Measurements from ENCODE around the gene CHN2. TPM values are rescaled to one million over a fixed set of nuclear protein-coding genes. Genes with fewer than 3 reads are reported as not detected.

CHN2 gene
- polyA plus RNA-seq, 1 of the 3 experiments (the other 2 are of a cell fraction), result 0.02 TPM

- no peak for DNase-seq
- H3K4me1 ChIP-seq (ENCODE audit: control insufficient read depth in 1 of 2, insufficient read depth in 2 of 2, low read depth in 1 of 2, low read length in 1 of 2), result peaks cover 0 to 16% of the 10 kb centered on the region in 2 experiments; a peak in 1 of 4 replicates
- 78% methylated on average over 9 of the region's 9 CpGs for WGBS (ENCODE audit: low lambda C conversion rate)
- no peak overlapping the region for H3K27ac ChIP-seq (ENCODE audit: low read depth in 2 of 2, low read length in 1 of 2)
- H3K4me3 ChIP-seq (ENCODE audit: low read depth in 2 of 2, low read length in 1 of 2), result no peak overlapping the region
- no peaks in the 10 kb centered on the region for H4K20me1 ChIP-seq (ENCODE audit: insufficient read depth)
- H3K36me3 ChIP-seq (replicated peaks in 1 of 2; ENCODE audit: control insufficient read depth in 1 of 2, insufficient read depth in 2 of 2, low read length in 1 of 2), result no peaks in the 10 kb centered on the region
- H3K4me2 ChIP-seq, result no peak overlapping the region
- no peaks in the 10 kb centered on the region for H3K27me3 ChIP-seq (ENCODE audit: insufficient read depth)
- no peaks in the 10 kb centered on the region for H3F3A ChIP-seq (replicated peaks; ENCODE audit: insufficient read depth)
- H3K9me2 ChIP-seq, result no peaks in the 10 kb centered on the region
- H3K9ac ChIP-seq, result no peak overlapping the region
- H3K9me3 ChIP-seq, result no peaks in the 10 kb centered on the region
- CTCF ChIA-PET, result interaction anchor here (1.1 to 2.2 kb wide), 4 partner anchors 11 to 102 kb away, joined by 3 to 10 read pairs (median 4); no protein-coding TSS in a partner anchor
- no peaks in the 10 kb centered on the region for H3K79me2 ChIP-seq (ENCODE audit: insufficient read depth)
- POLR2A ChIA-PET, result interaction anchor here (0.8 kb wide), 1 partner anchor 9 kb away, joined by 6 read pairs; no protein-coding TSS in a partner anchor
- H2AFZ ChIP-seq (ENCODE audit: low read depth), result no peak overlapping the region
- TF ChIP-seq CHD2 (IDR thresholded peaks at IDR 0.05; ENCODE audit: low read length, partially characterized antibody), result no peak
- TF ChIP-seq RXRA (IDR thresholded peaks at IDR 0.05; ENCODE audit: borderline replicate concordance, low read depth), result no peak
- TF ChIP-seq FOSL2 (IDR thresholded peaks at IDR 0.05; ENCODE audit: borderline replicate concordance, low read depth), result no peak
- no peak for TF ChIP-seq NFIC (IDR thresholded peaks at IDR 0.05; ENCODE audit: borderline replicate concordance)
- TF ChIP-seq TAF1 (IDR thresholded peaks at IDR 0.05; ENCODE audit: borderline replicate concordance, low read depth, low read length), result no peak
- TF ChIP-seq IRF3 (IDR thresholded peaks at IDR 0.05; ENCODE audit: low read depth, low read length), result no peak
- no peak for TF ChIP-seq TEAD4 (IDR thresholded peaks at IDR 0.05; ENCODE audit: borderline replicate concordance, insufficient read depth)
- TF ChIP-seq GABPA (IDR thresholded peaks at IDR 0.05; ENCODE audit: low read depth), result no peak
- TF ChIP-seq REST (IDR thresholded peaks at IDR 0.05; ENCODE audit: low read depth, low read length), result no peak
- no peak for TF ChIP-seq TCF12 (IDR thresholded peaks at IDR 0.05)
- no peak for TF ChIP-seq RFX5 (IDR thresholded peaks at IDR 0.05; ENCODE audit: low read length)
- TF ChIP-seq ZBTB33 (IDR thresholded peaks at IDR 0.05; ENCODE audit: borderline replicate concordance, low read depth), result no peak
- TF ChIP-seq NRF1 (IDR thresholded peaks at IDR 0.05; ENCODE audit: low read depth, low read length), result no peak
- no peak for TF ChIP-seq YY1 (IDR thresholded peaks at IDR 0.05; ENCODE audit: low read depth)
- TF ChIP-seq PBX3 (IDR thresholded peaks at IDR 0.05), result no peak
- TF ChIP-seq FOXM1 (IDR thresholded peaks at IDR 0.05; ENCODE audit: low read depth), result no peak
- no peak for TF ChIP-seq MEF2A (IDR thresholded peaks at IDR 0.05; ENCODE audit: borderline replicate concordance, low read depth)
- TF ChIP-seq CTCF (IDR thresholded peaks at IDR 0.05), result no peak
- no peak for TF ChIP-seq GATA2 (CRISPR knock-in tag; IDR thresholded peaks at IDR 0.05)
- no peak for TF ChIP-seq EP300 (IDR thresholded peaks at IDR 0.05; ENCODE audit: borderline replicate concordance in 1 of 2, low read depth in 1 of 2, low read length in 1 of 2)
These were observed 97.4 kb downstream of the CHN2 start for GRCh38 chr7:29291723-29292618.
